ENCODE data around the gene GAREM1. TPM values are rescaled to one million over a fixed set of nuclear protein-coding genes. Genes with fewer than 3 reads are reported as not detected.

Gene GAREM1
- total and polyA plus RNA-seq, 4 donors = 3.0 to 13.7 (median 8.5) TPM

GRCh38 chr18:32372381-32373061 lies 98.2 kb downstream of the GAREM1 start:
- TF ChIP-seq CTCF (IDR thresholded peaks at IDR 0.05; ENCODE audit: control extremely low read depth, extremely low read depth) = no peak
- H3K4me3 ChIP-seq = no peak overlapping the region
- no peaks in the 10 kb centered on the region for H3K9me3 ChIP-seq (ENCODE audit: control insufficient read depth in 4 of 4, insufficient read depth in 3 of 4, low read length in 3 of 4)
- H3K4me1 ChIP-seq (ENCODE audit: control insufficient read depth in 5 of 5, insufficient read depth in 5 of 5, low read length in 5 of 5) = peaks cover 0 to 22% (median 0%) of the 10 kb centered on the region in 5 donors
- no peaks in the 10 kb centered on the region for H3K27me3 ChIP-seq (ENCODE audit: control insufficient read depth in 3 of 3, insufficient read depth in 3 of 3, low read length in 2 of 3)
- WGBS, 2 donors = 65 to 87% methylated on average over 3 of the region's 3 CpGs
- DNase-seq (peak in 2 of 3 donors; percentile 40 to 62), ATAC-seq (ENCODE audit: insufficient read depth, low FRiP score) (peak; percentile 64)
- peak overlapping the region in 1 of 2 donors; percentile 69 for H3K27ac ChIP-seq (ENCODE audit: low read depth in 1 of 2, low read length in 1 of 2)
- H3K36me3 ChIP-seq (ENCODE audit: control insufficient read depth in 4 of 4, insufficient read depth in 4 of 4, low read length in 4 of 4) = no peaks in the 10 kb centered on the region
- no peak overlapping the region for H3K9ac ChIP-seq (ENCODE audit: insufficient read depth in 1 of 2, low read length in 2 of 2)

- 30 to 41% methylated on average over 2 of the region's 2 CpGs for WGBS, 2 donors
- Histone ChIP-seq H3K9me3 (ENCODE audit: control insufficient read depth in 4 of 4, insufficient read depth in 3 of 4, low read length in 3 of 4) (no peaks in the 10 kb centered on the region), H3K27ac (ENCODE audit: low read depth in 1 of 2, low read length in 1 of 2) (no peak overlapping the region), H3K27me3 (ENCODE audit: control insufficient read depth in 3 of 3, insufficient read depth in 3 of 3, low read length in 2 of 3) (no peaks in the 10 kb centered on the region), H3K4me3 (no peak overlapping the region), H3K9ac (ENCODE audit: insufficient read depth in 1 of 2, low read length in 2 of 2) (no peak overlapping the region), H3K36me3 (ENCODE audit: control insufficient read depth in 4 of 4, insufficient read depth in 4 of 4, low read length in 4 of 4) (no peaks in the 10 kb centered on the region), H3K4me1 (ENCODE audit: control insufficient read depth in 5 of 5, insufficient read depth in 5 of 5, low read length in 5 of 5) (peaks cover 0 to 23% (median 0%) of the 10 kb centered on the region in 5 donors)
- no peak for TF ChIP-seq CTCF (IDR thresholded peaks at IDR 0.05; ENCODE audit: control extremely low read depth, extremely low read depth)
- ATAC-seq (ENCODE audit: insufficient read depth, low FRiP score) (no peak), DNase-seq (no peak)
Measured at GRCh38 chr18:32372047-32372380, 98.7 kb downstream of the GAREM1 start.

GRCh38 chr18:32371384-32371783 lies 99.3 kb downstream of the GAREM1 start:
- DNase-seq (no peak), ATAC-seq (ENCODE audit: insufficient read depth, low FRiP score) (no peak)
- WGBS, 2 donors = 69 to 80% methylated on average over 2 of the region's 2 CpGs
- Histone ChIP-seq H3K9ac (ENCODE audit: insufficient read depth in 1 of 2, low read length in 2 of 2) (no peak overlapping the region), H3K27me3 (ENCODE audit: control insufficient read depth in 3 of 3, insufficient read depth in 3 of 3, low read length in 2 of 3) (no peaks in the 10 kb centered on the region), H3K4me1 (ENCODE audit: control insufficient read depth in 5 of 5, insufficient read depth in 5 of 5, low read length in 5 of 5) (peaks cover 0 to 23% (median 0%) of the 10 kb centered on the region in 5 donors), H3K27ac (ENCODE audit: low read depth in 1 of 2, low read length in 1 of 2) (peak overlapping the region in 1 of 2 donors; percentile 54), H3K36me3 (ENCODE audit: control insufficient read depth in 4 of 4, insufficient read depth in 4 of 4, low read length in 4 of 4) (no peaks in the 10 kb centered on the region), H3K9me3 (ENCODE audit: control insufficient read depth in 4 of 4, insufficient read depth in 3 of 4, low read length in 3 of 4) (no peaks in the 10 kb centered on the region), H3K4me3 (no peak overlapping the region)
- no peak for TF ChIP-seq CTCF (IDR thresholded peaks at IDR 0.05; ENCODE audit: control extremely low read depth, extremely low read depth)

GRCh38 chr18:32368991-32369390 lies 101.7 kb downstream of the GAREM1 start:
- 91 to 95% methylated on average over 4 of the region's 4 CpGs for WGBS, 2 donors
- H3K27me3 ChIP-seq (ENCODE audit: control insufficient read depth in 3 of 3, insufficient read depth in 3 of 3, low read length in 2 of 3) = no peaks in the 10 kb centered on the region

More at GRCh38 chr18:32368991-32369390, 101.7 kb downstream of the GAREM1 start:
- DNase-seq (no peak), ATAC-seq (ENCODE audit: insufficient read depth, low FRiP score) (no peak)
- H3K4me1 ChIP-seq (ENCODE audit: control insufficient read depth in 5 of 5, insufficient read depth in 5 of 5, low read length in 5 of 5) = peaks cover 0 to 16% (median 0%) of the 10 kb centered on the region in 5 donors
- no peak overlapping the region for H3K4me3 ChIP-seq
- no peak overlapping the region for H3K27ac ChIP-seq (ENCODE audit: low read depth in 1 of 2, low read length in 1 of 2)
- H3K36me3 ChIP-seq (ENCODE audit: control insufficient read depth in 4 of 4, insufficient read depth in 4 of 4, low read length in 4 of 4) = no peaks in the 10 kb centered on the region
- no peak for TF ChIP-seq CTCF (IDR thresholded peaks at IDR 0.05; ENCODE audit: control extremely low read depth, extremely low read depth)
- no peak overlapping the region for H3K9ac ChIP-seq (ENCODE audit: insufficient read depth in 1 of 2, low read length in 2 of 2)
- H3K9me3 ChIP-seq (ENCODE audit: control insufficient read depth in 4 of 4, insufficient read depth in 3 of 4, low read length in 3 of 4) = no peaks in the 10 kb centered on the region

Data from lung (tissue), 12 donors.